ACC112 (cell line): Measurements from ENCODE around the gene TWF2.

ENCODE experiments used
- H2AFZ ChIP-seq: fragments of 200-600 bp; sonication (generic); one replicate; pipeline ENCODE4 v1.6.0; 2017; ENCODE audit warnings: antibody characterized with exemption, low read length; ENCODE audit not compliant: unreplicated experiment
- H3K27ac ChIP-seq: fragments of 200-600 bp; sonication (generic); 2 replicates; pipeline ENCODE4 v1.5.1; 2014; ENCODE audit warnings: low read depth, mild to moderate bottlenecking, antibody characterized with exemption, low read length, moderate library complexity
- H3K27me3 ChIP-seq: fragments of 200-600 bp; sonication (generic); 2 replicates; pipeline ENCODE4 v1.6.1; 2014; ENCODE audit warnings: mild to moderate bottlenecking, antibody characterized with exemption, low read length, moderate library complexity, mixed read lengths; ENCODE audit not compliant: insufficient read depth
- H3K36me3 ChIP-seq: fragments of 200-600 bp; sonication (generic); 2 replicates; pipeline ENCODE4 v1.6.1; 2016; ENCODE audit warnings: mild to moderate bottlenecking, antibody characterized with exemption, low read length, moderate library complexity, mixed read lengths; ENCODE audit not compliant: insufficient read depth
- H3K4me1 ChIP-seq: fragments of 200-600 bp; sonication (generic); one replicate; pipeline ENCODE4 v1.6.1; 2016; ENCODE audit warnings: low read length, mixed read lengths; ENCODE audit not compliant: insufficient read depth, unreplicated experiment, control insufficient read depth
- H3K4me3 ChIP-seq: fragments of 200-600 bp; sonication (generic); 2 replicates; pipeline ENCODE4 v1.5.1; 2014; ENCODE audit warnings: mild to moderate bottlenecking, low read depth, low read length
- H3K79me2 ChIP-seq: fragments of 200-600 bp; sonication (generic); one replicate; pipeline ENCODE4 v1.6.0; 2016; ENCODE audit warnings: low read length; ENCODE audit not compliant: control insufficient read depth, unreplicated experiment, insufficient read depth

TWF2 gene

DNA sequence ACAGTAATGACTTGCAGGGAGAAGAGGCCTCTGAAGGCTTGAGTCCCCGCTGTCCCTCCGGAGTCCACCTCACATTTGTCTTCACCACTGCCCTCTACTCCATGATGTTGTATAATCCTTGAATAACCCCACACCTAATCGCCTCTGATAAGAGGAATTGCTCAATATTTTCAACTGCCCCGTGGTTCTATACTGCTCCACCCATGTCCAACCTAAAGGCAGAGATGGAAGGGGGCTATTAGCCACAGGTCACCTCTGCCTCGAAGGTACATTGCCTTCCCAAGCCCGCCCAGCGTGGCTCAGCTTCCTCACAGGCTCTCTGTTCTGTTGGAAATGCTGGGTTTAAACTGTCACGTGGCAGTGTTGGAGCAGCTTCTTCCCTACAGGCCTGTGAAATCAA, 26.0 kb downstream of the TWF2 start:
- no peak overlapping the region for H2AFZ ChIP-seq
- no peak overlapping the region for H3K4me3 ChIP-seq
- no peak overlapping the region for H3K27ac ChIP-seq
- no peaks in the 10 kb centered on the region for H3K27me3 ChIP-seq
- H3K36me3 ChIP-seq = peaks cover 37% of the 10 kb centered on the region; the same call in 1 of the 2 replicates
- no peaks in the 10 kb centered on the region for H3K79me2 ChIP-seq
- H3K4me1 ChIP-seq = peaks cover 13% of the 10 kb centered on the region

DNA sequence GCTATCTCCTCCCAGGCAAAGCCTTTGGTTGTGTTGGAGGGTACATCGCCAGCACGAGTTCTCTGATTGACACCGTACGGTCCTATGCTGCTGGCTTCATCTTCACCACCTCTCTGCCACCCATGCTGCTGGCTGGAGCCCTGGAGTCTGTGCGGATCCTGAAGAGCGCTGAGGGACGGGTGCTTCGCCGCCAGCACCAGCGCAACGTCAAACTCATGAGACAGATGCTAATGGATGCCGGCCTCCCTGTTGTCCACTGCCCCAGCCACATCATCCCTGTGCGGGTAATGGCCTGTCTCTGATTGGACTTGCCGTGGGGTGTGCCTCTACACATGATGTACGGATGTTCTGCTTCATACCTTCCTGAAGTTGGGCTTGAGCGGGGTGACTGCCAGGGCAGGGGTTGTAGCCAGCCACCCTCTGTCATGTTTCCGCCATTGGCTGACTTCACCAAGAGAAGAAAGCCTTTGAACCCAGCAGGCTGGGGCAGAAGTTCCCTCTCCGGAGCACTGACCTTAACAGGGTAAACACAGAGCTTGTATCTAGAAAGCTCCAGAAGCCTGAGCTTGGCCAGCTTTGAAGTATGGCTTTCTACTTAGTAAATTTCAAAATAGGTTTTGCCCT, 27.6 kb downstream of the TWF2 start:
- Histone ChIP-seq H3K4me1 (peaks cover under 1% of the 10 kb centered on the region), H3K36me3 (peaks cover 46% of the 10 kb centered on the region), H3K27ac (no peak overlapping the region)

DNA sequence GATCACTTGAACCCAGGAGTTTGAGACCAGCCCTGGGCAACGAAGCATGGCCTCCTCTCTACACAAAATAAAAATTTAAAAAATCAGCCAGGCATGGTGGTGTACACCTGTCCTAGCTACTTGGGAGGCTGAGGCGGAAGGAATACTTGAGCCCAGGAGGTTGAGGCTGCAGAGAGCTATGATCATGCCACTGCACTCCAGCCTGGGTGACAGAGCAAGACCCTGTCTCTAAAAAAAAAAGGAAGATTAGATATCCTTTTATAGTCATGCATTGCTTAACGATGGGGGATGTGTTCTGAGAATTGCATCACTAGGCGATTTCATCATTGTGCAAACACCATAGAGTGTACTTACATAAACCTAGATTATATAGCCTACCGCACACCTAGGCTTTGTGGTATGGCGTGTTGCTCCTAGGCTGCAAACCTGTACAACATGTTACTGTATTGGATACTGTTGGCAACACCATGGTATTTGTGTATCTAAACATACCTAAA, 28.4 kb downstream of the TWF2 start:
- peaks cover 54% of the 10 kb centered on the region for H3K36me3 ChIP-seq
- no peak overlapping the region for H3K27ac ChIP-seq
- H3K4me1 ChIP-seq = no peaks in the 10 kb centered on the region
- no peaks in the 10 kb centered on the region for H3K27me3 ChIP-seq
- H3K4me3 ChIP-seq = no peak overlapping the region
- no peak overlapping the region for H2AFZ ChIP-seq
- H3K79me2 ChIP-seq = no peaks in the 10 kb centered on the region

More for the DNA sequence above, 27.6 kb downstream of the TWF2 start:
- Histone ChIP-seq H3K27me3 (no peaks in the 10 kb centered on the region), H3K4me3 (no peak overlapping the region), H2AFZ (no peak overlapping the region), H3K79me2 (no peaks in the 10 kb centered on the region)

DNA sequence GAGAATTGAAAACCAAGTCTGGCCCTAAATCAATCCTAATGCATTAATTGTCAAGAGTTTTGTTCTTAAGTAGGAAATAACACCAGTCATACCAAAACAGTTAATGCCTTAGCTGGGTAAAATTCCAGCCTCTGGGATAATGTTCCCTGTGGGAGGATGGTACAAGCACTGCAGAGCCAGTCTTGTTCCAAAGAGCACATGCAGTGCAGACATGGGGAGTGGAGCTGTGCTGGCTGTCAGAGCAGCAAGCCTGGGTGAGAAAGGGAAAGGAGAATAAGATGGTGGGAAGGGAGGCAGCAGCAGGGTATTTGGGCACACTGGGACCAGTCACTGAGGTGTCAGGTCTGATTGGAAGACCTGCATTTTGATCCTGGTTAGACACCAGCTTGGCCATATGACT, 28.9 kb downstream of the TWF2 start:
- no peaks in the 10 kb centered on the region for H3K4me1 ChIP-seq
- H3K4me3 ChIP-seq = no peak overlapping the region
- peaks cover 60% of the 10 kb centered on the region for H3K36me3 ChIP-seq
- H2AFZ ChIP-seq = no peak overlapping the region
- H3K79me2 ChIP-seq = no peaks in the 10 kb centered on the region
- H3K27ac ChIP-seq = no peak overlapping the region
- H3K27me3 ChIP-seq = no peaks in the 10 kb centered on the region

DNA sequence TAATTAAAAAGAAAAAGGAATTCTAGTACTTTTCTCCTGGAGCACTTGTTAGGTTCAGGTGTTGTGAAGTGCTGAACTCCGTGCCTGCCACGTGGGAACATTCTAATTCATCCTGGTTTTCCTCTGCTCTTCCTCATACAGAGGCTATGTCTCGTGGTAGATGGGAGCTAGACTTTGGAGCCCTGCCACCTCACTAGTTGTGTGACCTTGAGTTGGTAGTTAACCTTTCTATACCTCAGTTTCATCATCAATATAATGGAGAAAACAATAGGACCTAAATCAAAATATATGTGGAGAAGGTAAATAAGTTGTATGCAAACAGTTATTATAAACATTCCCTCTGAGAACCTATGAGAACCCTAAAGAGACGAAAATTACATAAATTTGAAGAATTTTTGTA, 30.4 kb downstream of the TWF2 start:
- no peak overlapping the region for H2AFZ ChIP-seq
- no peaks in the 10 kb centered on the region for H3K27me3 ChIP-seq
- H3K27ac ChIP-seq = no peak overlapping the region
- H3K79me2 ChIP-seq = no peaks in the 10 kb centered on the region
- peaks cover 53% of the 10 kb centered on the region for H3K36me3 ChIP-seq
- H3K4me1 ChIP-seq = no peaks in the 10 kb centered on the region
- H3K4me3 ChIP-seq = no peak overlapping the region

DNA sequence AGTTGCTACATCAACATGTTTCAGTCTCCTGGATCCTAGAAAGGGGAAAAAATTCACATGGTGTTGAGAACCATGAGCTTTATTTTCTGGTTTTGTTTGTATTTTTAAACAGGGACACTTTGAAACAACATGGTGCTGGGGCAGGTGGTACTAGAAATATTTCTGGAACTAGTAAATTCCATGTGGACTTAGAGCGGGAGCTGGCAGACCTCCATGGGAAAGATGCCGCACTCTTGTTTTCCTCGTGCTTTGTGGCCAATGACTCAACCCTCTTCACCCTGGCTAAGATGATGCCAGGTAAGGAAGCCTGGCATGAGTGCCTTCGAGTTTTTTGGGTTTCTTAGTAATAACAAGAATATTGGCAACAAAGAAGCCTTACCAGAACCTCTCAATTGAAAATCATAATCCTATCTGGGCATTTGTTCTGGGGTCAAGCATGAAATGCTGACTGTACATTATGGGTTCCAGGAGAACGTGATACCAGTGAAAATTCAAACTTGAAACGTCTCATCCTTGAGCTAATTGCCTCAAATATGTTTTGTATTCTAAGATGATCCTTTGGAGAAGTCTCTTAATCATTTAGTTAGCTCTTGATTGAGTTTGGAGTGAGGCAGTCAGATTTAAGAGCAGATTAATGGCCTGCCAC, 33.1 kb downstream of the TWF2 start:
- H2AFZ ChIP-seq = no peak overlapping the region
- H3K79me2 ChIP-seq = no peaks in the 10 kb centered on the region
- no peak overlapping the region for H3K4me3 ChIP-seq
- peaks cover 9% of the 10 kb centered on the region for H3K4me1 ChIP-seq
- H3K27ac ChIP-seq = no peak overlapping the region
- H3K36me3 ChIP-seq = peaks cover 57% of the 10 kb centered on the region
- no peaks in the 10 kb centered on the region for H3K27me3 ChIP-seq

DNA sequence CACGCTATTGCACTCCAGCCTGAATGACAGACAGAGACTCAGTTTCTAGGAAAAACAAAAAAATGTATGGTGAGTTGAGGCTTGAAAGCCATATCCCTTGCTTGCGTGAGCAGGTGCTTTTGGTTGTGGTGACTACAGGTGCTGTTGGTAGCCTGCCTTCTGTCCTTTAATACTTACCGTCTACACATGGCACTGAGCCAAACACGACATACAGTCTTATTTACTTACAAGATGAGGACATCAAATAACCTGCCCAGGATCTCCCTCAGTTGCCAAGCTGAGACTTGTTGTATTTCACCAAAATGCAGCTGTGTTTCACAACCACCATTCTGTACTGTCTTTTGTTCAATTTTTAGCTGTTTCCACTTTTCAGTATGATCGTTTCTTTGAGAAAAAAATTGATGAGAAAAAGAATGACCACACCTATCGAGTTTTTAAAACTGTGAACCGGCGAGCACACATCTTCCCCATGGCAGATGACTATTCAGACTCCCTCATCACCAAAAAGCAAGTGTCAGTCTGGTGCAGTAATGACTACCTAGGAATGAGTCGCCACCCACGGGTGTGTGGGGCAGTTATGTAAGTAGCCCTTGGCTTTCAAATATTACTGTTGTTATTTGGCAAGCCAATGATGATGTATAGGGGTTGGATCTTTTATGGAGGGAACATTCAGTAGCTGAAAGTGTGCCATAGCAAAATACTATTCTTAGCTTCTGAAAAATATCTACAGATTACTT, 34.5 kb downstream of the TWF2 start:
- no peak overlapping the region for H2AFZ ChIP-seq
- H3K4me3 ChIP-seq = no peak overlapping the region
- no peaks in the 10 kb centered on the region for H3K27me3 ChIP-seq
- H3K36me3 ChIP-seq = peaks cover 52% of the 10 kb centered on the region
- peaks cover under 1% of the 10 kb centered on the region for H3K79me2 ChIP-seq
- no peak overlapping the region for H3K27ac ChIP-seq
- peaks cover 17% of the 10 kb centered on the region for H3K4me1 ChIP-seq

DNA sequence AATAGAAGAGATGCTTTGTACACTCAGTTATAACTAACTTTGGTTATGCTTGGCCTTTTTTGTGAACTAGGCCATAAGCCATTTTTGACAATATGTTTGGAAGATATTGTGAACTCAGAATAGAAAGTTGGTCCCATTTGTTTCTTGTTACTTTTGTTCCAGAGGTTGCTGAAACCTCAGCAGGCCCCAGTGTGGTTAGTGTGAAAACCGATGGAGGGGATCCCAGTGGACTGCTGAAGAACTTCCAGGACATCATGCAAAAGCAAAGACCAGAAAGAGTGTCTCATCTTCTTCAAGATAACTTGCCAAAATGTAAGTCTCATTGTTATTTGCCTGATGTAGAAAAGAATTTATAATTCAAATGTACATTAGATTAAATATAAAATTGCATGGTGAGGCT, 35.3 kb downstream of the TWF2 start:
- H3K4me3 ChIP-seq = no peak overlapping the region
- H3K79me2 ChIP-seq = peaks cover 9% of the 10 kb centered on the region
- H3K27me3 ChIP-seq = no peaks in the 10 kb centered on the region
- no peak overlapping the region for H3K27ac ChIP-seq
- H2AFZ ChIP-seq = no peak overlapping the region
- peaks cover 25% of the 10 kb centered on the region for H3K4me1 ChIP-seq
- peaks cover 48% of the 10 kb centered on the region for H3K36me3 ChIP-seq

DNA sequence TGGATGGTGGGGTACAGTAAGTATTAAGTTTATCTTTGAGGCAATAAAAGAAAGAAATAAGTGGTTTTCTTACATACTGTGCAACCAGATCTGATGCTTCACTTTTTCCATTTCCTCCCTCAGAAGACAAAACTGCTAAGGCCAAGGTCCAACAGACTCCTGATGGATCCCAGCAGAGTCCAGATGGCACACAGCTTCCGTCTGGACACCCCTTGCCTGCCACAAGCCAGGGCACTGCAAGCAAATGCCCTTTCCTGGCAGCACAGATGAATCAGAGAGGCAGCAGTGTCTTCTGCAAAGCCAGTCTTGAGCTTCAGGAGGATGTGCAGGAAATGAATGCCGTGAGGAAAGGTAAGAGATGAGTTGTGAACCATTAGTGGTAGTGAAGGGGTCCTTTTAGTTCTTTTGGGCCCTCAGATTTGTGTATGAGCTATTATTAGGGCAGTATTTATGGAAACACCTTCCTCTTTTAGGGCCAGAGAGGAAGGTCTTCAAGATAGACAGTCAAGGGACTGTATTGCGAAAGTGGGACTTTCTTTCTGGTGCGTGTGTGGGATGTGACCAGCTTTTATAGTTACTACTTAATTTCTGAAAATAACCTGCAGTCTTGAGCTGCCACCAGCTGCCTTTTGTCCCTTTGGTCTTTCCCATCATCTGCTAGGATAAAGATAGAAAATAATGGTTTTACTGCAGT, 36.4 kb downstream of the TWF2 start:
- no peaks in the 10 kb centered on the region for H3K27me3 ChIP-seq
- H3K4me3 ChIP-seq = no peak overlapping the region
- peaks cover 15% of the 10 kb centered on the region for H3K79me2 ChIP-seq
- no peak overlapping the region for H2AFZ ChIP-seq
- H3K27ac ChIP-seq = no peak overlapping the region
- peaks cover 28% of the 10 kb centered on the region for H3K4me1 ChIP-seq
- H3K36me3 ChIP-seq = peaks cover 37% of the 10 kb centered on the region

DNA sequence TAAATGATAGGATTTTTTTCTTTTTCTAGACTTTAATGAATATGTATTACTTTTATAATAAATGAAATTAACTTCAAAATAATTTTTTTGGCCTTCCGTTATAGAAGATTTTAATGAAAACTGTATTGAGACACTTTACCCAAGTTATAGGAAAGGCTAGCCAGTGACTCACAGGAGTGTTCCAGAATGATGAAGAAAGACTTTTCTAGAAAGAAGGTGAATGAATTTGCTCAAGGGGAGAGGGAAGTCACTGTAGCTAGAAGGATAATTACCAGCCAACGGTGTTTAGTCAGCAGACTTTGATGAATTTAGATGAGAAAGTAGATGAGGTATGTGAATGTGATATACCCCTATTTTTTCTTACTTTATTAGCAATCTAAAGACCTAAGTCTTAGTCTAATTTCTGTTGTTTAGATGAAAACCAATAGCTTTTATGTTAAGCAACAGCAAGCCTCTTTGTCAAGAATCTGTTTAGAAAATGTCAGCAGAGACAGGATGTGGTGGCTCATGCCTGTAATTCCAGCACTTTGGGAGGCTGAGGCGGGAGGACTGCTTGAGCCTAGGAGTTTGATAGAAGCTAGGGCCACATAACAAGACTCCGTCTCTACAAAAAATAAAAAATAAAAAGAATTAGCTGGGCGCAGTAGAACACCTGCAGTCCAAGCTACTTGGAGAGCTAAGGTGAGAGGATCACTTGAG, 37.8 kb downstream of the TWF2 start:
- no peak overlapping the region for H3K4me3 ChIP-seq
- H3K36me3 ChIP-seq = peaks cover 30% of the 10 kb centered on the region
- peaks cover 39% of the 10 kb centered on the region for H3K4me1 ChIP-seq
- H3K79me2 ChIP-seq = peaks cover 15% of the 10 kb centered on the region
- no peak overlapping the region for H3K27ac ChIP-seq
- H3K27me3 ChIP-seq = no peaks in the 10 kb centered on the region
- no peak overlapping the region for H2AFZ ChIP-seq
